Right lobe of liver (tissue), 4 donors: ENCODE data around the gene TMEM245.

Experiments used
- POLR2A ChIP-seq: fragments of 450-650 bp; IDR thresholded peaks from one replicate; pipeline ENCODE4 v1.6.1; 2017; ENCODE audit warnings: antibody characterized with exemption, mild to moderate bottlenecking
- TF ChIP-seq, protein P1 (sequence below), 4 donors: fragments of 200-600 bp in 3 of 4; fragments of 450-650 bp in 1 of 4; IDR thresholded peaks; one replicate each; pipeline versions ENCODE4 v1.5.1 to v1.8.0; 2016 to 2022; ENCODE audit warnings: antibody characterized with exemption in 4 of 4, mild to moderate bottlenecking in 2 of 4
- donor health status: DM: no; HTN: no; CAD: no.
- donor health status: DM: no; HTN: no; CAD: no.
- donor health status: DM: no; HTN: yes; CAD: no.

DNA sequence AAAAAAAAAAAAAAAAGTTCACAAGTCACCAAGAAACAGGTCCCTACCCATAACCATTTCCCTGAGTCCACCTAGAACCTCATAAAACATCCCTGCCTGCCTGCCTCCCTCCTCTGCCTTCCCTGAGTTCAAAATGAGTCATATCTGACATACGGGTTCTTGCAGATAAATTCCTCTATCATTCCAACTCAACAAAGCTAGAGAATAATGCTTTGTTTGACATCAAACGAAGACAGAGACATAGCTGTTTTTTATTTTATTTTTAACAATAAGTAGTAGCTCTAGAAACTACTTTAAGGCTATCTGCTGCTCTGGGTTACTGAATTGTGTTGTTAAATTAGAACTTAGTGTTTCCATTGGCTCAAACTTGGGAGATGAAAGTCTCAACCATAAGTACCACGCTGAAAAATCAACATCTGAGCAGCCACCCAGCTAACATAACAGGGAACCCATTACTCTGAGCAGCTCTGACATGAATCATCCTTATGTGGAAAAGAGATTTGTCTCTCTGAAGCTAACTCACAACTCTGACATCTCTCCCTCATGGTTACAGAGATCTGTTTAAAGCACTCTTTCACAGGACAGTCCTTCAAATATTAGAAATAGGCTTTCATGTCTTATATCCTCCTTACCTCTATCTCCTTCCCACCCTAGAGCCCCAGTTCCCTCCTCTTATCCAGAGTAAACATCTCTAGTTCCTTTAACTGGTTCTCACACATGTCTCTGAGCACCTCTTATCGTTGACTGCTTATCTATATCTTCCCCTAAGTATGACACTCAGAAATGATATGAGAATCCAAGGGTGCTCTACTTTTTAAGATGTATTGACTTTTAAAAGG, 12.1 kb downstream of the TMEM245 start:
- TF ChIP-seq, protein P1, sequence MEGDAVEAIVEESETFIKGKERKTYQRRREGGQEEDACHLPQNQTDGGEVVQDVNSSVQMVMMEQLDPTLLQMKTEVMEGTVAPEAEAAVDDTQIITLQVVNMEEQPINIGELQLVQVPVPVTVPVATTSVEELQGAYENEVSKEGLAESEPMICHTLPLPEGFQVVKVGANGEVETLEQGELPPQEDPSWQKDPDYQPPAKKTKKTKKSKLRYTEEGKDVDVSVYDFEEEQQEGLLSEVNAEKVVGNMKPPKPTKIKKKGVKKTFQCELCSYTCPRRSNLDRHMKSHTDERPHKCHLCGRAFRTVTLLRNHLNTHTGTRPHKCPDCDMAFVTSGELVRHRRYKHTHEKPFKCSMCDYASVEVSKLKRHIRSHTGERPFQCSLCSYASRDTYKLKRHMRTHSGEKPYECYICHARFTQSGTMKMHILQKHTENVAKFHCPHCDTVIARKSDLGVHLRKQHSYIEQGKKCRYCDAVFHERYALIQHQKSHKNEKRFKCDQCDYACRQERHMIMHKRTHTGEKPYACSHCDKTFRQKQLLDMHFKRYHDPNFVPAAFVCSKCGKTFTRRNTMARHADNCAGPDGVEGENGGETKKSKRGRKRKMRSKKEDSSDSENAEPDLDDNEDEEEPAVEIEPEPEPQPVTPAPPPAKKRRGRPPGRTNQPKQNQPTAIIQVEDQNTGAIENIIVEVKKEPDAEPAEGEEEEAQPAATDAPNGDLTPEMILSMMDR (IDR thresholded peaks at IDR 0.05): no peak
- no peak for TF ChIP-seq POLR2A
